NCI-H2029 treated with DMSO at 0.1 percent for 48 hours (cell line): Measurements from ENCODE around the gene UNC5C.

ENCODE experiments used
- DNase-seq: peaks from one replicate; lab custom pipeline; 2025; lab: John Stamatoyannopoulos, UW

The UNC5C gene

DNA sequence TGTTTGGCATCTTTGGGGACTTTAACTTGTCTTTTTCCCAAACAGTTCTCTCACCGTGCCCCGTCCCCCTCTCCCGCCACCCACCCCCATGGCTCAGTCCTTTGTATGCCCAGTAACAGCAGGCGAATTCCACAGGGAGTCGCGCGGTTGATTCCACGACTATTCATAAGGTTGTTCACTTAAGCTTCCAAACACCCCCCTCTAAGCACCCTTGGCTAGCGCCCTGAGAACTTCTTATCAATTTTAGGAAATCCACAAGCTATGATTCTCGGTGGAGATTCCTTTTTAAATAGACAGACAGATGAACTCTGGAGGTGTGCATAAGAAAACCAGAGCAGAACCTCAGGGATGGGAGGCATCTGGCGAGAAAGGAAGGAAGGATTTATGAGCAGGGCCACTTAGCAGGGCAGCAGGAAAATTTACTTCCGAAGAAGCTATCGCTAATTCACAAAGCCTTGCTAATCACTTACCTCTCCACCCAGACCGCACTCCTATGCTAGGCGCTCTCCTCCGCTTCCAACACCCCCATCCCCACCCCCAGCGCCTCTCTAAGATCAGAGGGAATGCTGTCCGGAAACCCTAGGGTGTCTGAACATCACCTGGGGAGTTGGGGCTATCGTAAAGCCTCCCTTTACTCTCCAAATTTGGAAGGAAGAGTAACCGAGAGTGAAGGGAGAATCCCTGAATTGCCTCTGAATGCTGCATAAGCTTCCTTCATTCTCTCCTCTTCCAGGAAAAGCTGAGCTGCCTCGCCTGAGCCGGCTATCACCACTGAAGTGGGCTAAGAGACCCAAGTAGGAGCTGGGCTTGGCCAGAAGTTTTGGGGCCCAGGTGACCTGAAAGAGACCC lies 1.7 kb downstream of the UNC5C start:
- no peak for DNase-seq

DNA sequence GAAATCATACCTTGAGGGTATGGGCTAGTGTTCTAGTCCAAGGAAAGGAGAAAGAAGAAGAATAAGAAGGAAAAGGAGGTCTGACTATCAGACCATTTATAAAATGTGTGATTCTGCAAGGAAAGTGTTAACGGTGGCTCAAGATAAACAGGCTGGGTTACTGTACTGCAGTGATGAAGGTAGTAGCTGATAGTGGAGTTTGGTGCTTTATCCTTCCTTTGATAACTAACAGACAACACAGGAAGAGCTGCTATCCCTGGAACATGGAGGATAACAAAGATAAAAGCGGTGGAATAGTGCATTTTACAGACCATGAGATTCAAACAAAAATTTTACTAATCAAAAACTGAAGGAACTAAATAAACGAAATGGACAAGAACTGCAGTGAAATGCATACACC lies 2.6 kb downstream of the UNC5C start:
- no peak for DNase-seq

DNA sequence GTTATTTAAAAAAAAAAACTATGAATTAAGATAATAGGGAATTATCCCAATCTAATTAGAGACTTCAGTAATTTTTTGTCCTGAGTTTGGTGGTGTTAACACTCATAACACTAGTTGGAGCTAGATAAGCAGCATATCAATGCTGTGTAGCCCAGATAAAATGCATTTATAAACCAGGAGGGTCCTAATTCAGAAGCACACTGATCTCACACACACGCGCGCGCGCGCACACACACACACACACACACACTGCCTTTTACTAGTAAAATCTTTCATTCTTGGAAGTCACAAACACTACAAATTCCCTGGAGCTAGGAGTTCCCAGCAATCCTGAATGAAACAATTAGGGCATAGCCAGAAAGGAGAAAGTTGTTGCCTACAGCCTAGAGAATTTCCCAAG lies 3.2 kb downstream of the UNC5C start:
- no peak for DNase-seq

DNA sequence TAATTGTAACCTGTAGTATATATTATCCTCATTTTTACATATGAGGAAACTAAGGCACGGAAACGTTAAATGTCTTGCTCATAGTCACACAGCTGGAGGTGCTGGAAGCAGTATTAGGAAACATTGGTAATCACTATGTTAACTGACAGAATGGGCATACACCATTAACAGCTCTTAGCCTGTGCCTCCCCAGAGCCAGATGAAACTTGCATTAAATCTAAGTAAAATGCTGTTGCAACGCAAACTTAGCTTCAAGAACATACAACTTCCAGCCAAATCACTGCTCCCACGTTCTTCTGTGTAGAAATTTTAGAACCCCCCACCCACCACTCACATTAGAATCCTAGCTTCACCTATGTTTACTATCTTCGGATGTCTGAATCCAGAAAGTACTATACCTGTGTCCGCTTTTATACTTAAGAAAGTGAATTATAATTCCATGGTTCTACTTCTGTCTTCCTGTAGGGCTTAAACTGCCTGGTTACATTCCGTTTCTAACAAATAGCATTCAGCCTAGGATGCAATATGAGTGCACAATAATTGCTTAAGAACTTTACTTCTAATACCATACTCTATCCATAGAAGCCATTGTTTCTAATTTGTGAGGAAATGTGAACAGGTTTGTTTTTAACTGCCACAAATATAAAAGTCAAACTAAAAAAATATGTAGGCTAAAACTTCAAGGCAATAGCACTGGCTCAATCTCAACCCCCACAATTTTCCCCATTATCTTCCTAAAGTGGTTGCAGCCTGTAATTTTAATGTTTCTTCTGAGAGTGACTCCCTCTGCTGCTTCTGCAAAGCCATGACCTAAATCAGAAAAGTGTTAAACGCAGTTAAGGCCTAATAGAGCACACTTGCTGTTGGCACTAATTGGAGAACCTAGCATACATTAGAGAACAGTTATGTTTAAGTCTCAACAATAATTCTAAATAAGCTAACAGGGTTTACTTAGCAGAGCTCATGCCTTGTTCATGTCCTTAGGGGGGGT lies 4.4 kb downstream of the UNC5C start:
- no peak for DNase-seq

DNA sequence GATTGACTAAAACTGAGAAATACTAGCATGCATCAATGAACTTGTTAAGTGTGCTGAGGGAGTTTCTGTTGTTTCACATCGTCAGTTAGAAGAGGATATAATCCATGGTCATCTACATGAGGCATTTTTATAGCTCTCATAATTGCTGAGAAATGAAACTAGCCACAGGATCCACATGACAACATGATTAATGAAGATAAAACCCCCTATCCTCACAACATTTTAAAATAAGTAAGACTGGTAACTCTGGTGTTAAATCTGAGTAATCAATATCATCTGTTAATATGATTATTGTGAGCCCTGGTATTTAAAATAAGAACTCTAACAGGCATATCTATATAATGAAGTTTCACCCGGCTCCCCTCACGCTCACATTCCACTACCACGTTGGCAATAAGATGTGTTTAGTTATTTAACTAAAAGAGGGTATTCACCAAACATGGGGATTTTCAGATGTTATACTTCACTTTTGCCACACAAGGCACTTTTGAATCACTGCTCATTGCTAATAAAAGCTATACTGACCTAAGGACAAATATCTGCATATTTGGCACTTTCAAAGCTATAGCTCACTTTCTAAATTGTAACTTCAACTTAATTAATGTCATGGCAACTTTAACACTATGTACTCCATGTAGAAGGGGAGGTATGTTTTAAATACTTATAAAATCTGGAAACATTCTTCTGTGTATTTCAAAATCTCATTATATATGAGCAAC lies 6.7 kb downstream of the UNC5C start:
- DNase-seq: no peak

DNA sequence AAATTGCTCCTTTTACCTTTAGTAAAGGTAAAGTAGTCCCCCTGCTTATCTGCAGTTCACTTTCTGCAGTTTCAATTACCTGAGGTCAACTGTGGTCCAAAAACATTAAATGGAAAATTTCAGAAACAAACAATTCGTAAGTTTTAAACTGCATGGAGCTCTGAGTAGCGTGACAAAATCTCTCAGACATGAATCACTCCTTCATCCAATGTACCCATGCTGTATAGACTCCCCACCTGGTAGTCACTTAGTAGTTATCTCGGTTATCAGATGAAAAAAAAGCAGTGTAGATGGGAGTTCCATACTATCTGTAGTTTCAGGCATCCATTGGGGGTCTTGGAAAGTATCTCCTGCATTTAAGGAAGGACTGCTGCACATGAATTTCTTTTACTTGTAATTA lies 7.7 kb downstream of the UNC5C start:
- DNase-seq: no peak

DNA sequence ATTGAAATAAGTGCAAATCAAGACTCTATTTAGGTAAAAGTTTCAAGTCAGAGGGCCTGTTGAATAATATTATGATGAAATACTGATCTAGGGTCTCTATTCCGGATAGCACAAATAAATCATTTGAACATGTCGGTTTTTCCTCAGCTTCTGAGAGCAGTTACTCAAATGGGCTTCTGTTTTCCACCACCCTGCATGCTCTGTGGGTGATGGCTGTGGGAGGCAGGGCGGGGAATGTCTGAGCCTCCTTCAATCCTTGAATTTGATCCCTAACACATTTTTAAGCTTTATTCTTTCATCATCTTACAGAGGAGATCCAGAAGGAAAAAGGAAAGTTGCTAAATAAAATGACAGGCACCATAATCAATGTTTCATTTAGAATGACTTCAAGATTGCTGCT lies 8.5 kb downstream of the UNC5C start:
- DNase-seq: no peak

DNA sequence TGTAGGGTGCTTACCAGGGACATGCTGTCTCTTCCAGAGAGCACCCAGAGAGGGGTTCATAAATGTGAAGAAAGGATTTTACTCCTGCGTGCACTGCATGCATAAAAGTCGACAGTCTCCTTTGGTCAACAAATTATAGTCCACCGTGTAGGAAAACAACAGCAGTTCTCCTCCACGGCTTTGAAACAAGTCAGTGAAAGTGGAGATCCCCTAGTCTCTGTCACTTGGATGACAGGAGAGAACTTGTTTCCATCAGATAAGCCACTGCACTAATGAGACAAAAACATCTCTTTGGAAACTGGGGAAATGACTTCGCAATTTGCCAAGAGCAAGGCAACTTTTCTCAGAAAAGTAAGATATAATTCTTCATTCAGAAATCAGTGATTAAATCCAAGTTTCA lies 9.7 kb downstream of the UNC5C start:
- no peak for DNase-seq

DNA sequence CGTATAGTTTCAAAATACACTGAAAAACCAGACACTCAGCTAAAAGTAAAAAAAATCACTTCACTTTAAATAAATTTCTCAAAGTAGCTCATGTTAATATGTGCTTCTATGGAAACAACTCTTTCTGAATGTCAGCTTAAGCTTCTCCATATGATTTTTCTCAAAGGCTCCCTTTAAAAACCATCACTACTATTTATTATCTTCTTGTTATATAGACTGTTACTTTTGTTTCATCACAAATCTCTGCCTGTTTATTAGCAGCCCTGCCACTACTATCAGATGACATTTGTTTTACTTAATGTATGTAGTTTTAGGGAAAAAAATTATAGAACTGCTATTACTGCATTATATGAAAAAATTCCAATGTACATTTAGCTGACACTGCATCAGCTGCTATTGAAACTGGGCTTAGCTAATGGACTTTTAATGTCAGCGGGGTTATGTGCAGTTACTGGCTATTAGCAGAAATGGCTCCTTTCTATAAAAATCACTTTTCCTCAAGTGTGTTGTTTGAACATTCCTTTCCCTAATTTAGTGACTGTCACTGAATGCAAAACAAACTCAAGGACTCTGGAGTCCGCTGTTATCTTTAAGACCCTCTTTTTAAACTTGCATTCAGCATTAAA lies 10.8 kb downstream of the UNC5C start:
- no peak for DNase-seq

DNA sequence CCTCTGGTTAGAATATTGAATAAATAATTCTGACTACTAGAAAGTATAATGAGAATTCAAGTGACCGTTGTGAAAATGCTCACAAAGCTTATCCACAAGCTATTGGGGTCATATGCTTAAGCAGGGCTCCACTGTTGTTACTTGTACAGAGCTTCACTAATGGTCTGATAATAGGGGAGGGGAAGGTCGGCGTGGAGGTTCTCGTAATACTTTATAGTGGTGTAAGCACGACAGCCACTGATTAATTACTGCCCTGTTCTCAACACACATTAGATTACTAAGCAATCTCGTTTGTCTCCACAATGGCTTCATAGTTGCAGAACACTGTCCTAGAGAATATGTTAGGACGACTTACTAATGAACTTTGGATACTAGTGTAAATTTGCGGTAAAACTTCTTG lies 11.6 kb downstream of the UNC5C start:
- DNase-seq: no peak

DNA sequence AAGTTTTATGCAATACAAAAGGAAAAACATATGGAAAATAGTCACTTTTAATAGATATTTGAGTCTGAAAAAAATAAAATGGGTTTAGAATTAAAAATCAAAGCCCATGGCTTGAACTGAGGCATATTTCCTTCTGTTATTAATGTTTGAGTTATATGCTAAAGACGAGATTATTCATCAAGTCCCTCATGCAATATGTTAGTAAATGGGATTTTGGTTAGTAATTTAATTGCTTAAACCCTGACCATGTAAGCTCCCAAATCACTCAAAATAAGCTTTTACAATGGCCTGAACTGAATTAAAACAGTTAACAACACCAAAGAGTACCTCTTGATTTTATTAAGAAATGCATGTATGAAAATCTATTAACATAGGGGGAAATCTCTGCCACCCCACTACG lies 12.1 kb downstream of the UNC5C start:
- no peak for DNase-seq

DNA sequence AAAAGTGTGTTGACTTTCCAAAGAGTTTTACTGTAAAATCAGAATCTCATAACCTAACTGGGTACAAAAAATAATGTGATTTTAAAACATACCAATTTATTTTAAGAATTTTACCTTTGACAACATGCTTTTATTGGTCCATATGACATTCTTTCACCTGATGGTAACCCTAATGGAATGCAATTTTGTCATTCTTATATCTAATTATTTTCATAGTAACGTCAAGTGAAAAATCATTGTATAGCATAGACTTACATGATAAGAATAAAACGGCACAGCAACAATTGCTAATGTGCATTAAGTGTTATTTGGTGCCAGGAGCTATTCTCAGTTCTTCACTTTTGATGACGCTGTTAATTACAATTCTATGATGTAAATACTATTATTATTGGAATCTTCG lies 13.6 kb downstream of the UNC5C start:
- no peak for DNase-seq

DNA sequence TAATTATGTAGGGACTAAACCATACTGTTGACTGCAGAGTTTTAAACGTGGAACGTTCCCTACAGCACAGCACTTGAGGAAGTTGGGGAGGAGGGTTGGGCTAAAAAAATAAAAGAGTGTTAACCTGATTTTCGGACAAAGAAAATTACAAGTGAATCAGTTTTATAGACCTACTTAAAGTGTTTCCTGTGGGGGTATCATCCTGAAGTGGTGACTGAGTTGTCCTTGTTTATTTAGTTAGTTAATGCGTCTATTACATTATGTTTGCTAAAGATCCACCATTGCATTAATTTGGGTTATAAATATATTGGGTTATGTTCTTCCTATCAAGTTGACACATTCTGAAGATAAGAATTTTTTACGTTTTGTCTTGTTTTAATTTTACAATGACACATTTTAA lies 14.7 kb downstream of the UNC5C start:
- no peak for DNase-seq

DNA sequence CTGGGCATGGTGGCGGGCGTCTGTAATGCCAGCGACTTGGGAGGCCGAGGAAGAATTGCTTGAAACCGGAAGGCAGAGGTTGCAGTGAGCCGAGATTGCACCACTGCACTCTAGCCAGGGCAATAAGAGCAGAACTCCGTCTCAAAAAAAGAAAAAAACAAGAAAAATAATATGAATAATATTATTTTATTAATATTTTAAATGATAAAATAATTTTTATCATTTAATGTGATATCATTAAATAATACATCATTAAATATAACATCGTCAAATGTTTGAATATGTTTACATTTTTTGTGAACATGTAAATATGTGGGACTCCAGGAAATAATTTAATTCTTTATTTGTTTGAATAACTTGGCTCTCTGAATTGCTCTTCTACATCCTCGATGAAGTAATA lies 15.5 kb downstream of the UNC5C start:
- no peak for DNase-seq

DNA sequence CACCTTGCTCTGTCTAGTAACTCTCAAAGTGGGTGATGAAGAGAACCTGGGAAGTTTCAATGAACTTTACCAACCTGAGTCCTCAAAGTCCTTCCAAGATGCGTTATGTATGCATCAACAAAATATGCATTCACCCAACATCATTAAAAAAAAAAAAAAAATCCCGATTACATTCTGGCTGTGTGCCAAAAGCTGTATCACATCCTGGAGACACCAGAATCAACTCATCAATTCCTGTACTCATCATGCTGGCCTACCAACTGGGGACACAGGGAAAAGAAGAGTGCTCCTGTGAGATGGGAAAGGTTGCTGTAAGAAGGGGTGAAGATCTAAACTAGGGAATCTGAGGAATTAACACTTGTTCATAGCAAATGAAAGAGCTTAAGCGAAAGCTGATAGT lies 16.5 kb downstream of the UNC5C start:
- no peak for DNase-seq

DNA sequence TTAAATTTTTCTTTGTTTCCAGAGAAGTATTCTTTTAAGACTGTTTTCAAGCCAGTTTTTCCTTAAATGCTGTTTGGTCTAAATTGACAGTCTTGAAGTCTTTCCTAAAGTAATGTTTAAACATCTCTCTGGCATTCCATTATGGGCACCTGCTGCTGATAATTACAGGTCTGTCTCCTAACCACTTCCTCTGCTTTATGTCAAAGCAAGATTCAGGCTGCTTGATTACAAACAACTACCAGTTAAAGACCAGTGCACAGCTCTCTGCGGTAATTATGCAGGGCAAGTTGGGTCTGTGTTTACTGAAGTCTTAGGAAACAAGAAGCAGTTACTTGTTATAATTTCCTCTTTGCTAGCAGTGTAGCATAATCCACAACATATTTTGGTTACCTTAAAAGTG lies 17.6 kb downstream of the UNC5C start:
- no peak for DNase-seq

DNA sequence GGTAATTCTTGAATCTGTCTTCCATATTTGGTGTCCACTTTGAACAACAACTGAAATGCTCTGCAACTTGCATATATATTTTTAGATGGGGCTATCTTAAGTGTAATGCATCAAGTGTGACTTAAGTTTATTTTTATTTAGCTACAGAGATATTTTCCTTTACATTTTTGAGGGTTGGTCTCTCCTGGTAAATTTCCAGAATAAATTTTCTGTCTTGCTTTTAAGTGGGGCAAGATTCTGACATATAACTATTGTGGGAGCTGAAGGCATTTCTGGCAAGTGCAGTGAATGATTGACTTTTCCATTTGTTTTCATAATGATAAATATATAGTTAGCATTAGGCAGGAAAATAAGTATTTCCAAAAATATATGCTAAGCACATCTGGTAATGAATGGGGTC lies 18.8 kb downstream of the UNC5C start:
- DNase-seq: no peak

DNA sequence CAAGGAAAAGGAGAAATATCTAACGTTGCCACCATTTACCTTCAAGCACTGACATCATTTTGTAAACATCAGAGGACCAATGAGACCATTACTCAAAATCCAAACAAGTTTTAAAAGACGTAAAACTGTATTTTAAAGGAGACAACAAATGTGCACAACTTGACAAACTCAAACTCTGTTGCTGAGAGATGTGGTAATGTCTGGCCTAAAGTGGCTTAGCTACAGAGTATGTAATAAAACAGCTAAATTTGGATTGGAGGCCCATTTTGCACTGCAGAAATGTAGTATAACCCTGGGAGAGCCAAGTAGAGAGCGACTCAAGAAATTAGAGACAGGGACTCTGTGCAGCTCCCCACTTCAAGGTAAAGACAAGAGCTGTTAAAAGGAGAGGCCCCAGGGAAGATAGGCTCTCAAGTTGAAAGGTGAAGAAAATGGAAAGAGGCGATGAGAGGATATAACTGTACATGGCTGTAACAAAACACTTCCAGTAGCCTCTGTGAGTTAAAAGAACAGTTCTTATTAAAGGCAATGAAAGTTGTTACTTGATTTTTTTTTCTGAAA lies 20.3 kb downstream of the UNC5C start:
- no peak for DNase-seq

DNA sequence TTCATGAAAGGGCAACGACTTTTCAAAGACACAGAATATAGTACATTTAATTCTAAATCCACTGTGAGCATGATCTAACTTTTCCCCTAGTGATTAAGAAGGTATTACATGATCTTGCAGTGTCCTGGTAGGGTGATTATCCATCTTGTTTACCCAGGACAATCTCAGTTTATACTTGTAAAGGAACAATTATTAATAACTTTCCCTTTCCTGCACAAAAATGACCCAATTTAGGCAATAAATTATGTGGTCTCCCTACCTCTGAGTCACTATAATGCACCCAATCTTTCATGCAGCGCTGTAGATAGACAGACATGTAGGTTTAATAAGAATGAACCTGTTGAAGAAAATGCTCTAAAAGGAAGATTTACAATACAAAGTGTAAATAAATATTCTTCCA lies 22.7 kb downstream of the UNC5C start:
- no peak for DNase-seq

DNA sequence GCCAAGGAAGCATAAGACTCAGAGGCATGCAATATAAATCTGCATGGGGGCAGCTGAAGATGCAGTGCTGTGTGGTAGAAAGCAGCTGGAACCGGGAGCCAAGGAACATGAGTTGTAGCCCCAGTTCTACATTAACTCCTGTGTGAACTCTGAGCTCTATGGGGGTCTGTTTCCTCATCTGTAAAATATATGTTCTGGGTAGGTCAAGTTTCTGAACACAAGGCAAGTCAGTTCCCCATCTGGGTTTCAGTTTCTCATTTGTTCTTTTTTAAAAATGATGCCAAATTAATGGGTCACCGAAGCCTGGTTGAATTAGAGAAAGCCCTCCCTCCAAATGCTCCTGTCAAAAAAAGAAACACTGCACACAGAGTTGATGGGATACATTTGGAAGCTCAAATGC lies 24.0 kb downstream of the UNC5C start:
- DNase-seq: no peak

DNA sequence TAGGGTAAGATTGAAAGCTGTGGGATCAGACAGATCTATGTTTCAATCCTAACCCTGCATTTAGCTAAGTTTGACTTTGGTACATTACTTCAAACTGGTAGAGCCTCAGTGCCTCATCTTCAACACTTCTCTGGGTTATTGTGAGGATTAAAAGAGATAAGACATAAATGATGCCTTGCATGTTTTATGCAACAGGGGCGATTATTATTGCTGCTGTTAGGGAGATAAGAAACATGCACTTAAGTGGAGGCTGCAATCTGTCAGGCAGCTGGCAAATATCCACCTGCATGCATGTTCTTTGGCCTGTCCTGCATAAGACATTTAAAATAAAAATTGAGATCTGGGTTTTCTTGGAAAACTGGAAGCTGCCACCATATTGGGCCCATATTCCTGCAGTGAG lies 24.6 kb downstream of the UNC5C start:
- no peak for DNase-seq
